Uterus (tissue), 4 donors: ENCODE data around the gene MAP3K15. TPM values are rescaled to one million over a fixed set of nuclear protein-coding genes. Genes with fewer than 3 reads are reported as not detected.

Experiments used
- DNase-seq, 2 donors: peaks; one replicate each; pipeline ENCODE4 v3.0.0-alpha.2; 2019 to 2020
- H3K27ac ChIP-seq, 2 donors: fragments of 200-600 bp; sonication (generic); 1 replicate in 1 of 2; 2 replicates in 1 of 2; pipeline ENCODE4 v1.5.1; 2016 to 2018
- H3K27me3 ChIP-seq, 2 donors: fragments of 200-600 bp; sonication (generic); one replicate each; pipeline ENCODE4 v1.5.1; 2018 to 2019; ENCODE audit warnings: control low read depth in 1 of 2
- H3K36me3 ChIP-seq, 2 donors: fragments of 200-600 bp; sonication (generic); one replicate each; pipeline ENCODE4 v1.5.1; 2019; ENCODE audit warnings: control low read depth in 1 of 2
- H3K4me1 ChIP-seq, 2 donors: fragments of 200-600 bp; sonication (generic); one replicate each; pipeline ENCODE4 v1.5.1; 2018 to 2019; ENCODE audit warnings: control low read depth in 1 of 2
- H3K4me3 ChIP-seq, 2 donors: fragments of 200-600 bp; sonication (generic); 1 replicate in 1 of 2; 2 replicates in 1 of 2; pipeline ENCODE4 v1.5.1; 2018 to 2019; ENCODE audit warnings: mild to moderate bottlenecking in 1 of 2
- H3K9me3 ChIP-seq, 2 donors: fragments of 200-600 bp; sonication (generic); one replicate each; pipeline ENCODE4 v1.5.1; 2019; ENCODE audit warnings: control low read depth in 1 of 2
- CTCF ChIP-seq, 4 experiments: fragments of 200-600 bp in 2 of 4; fragments of 450-650 bp in 2 of 4; sonication (generic) in 2 of 4; IDR thresholded peaks; one replicate each; pipeline ENCODE4 v1.5.1; 2016 to 2019; ENCODE audit warnings: antibody characterized with exemption in 4 of 4, mild to moderate bottlenecking in 2 of 4, moderate library complexity in 1 of 4
- POLR2A ChIP-seq, 2 donors: fragments of 450-650 bp; IDR thresholded peaks; one replicate each; pipeline ENCODE4 v1.6.1; 2016; ENCODE audit warnings: antibody characterized with exemption in 2 of 2, mild to moderate bottlenecking in 1 of 2, moderate library complexity in 1 of 2
- intact Hi-C: fragments of 100-400 bp; cut with DNase I; formaldehyde crosslinking; loops from one replicate; pipeline ENCODE4 v1.15.1; 2023; ENCODE audit warnings: low total_unique reads
- small RNA-seq: library from RNA; depleted of rRNA; stranded (forward); fragments of <200 nt; gene quantifications from one replicate; pipeline ENCODE3, GENCODE V24; 2016
- total RNA-seq, 4 donors: library from RNA; depleted of rRNA in 3 of 4; stranded (reverse); fragments of >200 nt in 3 of 4; gene quantifications; one replicate each; pipeline versions ENCODE4 v1.1.0 to v1.2.4, GENCODE V29; 2014 to 2023
- donor health status: DM: yes; HTN: yes; CAD: no.

Gene MAP3K15
- total RNA-seq, 4 donors from 2014 or later: 0.55 to 0.90 TPM; not detected in 2

- Histone ChIP-seq H3K36me3 (no peaks in the 10 kb centered on the region), H3K9me3 (peaks cover 0 to 12% of the 10 kb centered on the region in 2 donors), H3K4me3 (no peak overlapping the region), H3K27ac (no peak overlapping the region), H3K4me1 (no peaks in the 10 kb centered on the region), H3K27me3 (no peaks in the 10 kb centered on the region)
- peak in 1 of 2 donors; percentile 28 for DNase-seq
- intact Hi-C loops: no loop called here
- TF ChIP-seq CTCF (IDR thresholded peaks at IDR 0.05): no peak
- no peak for TF ChIP-seq POLR2A (IDR thresholded peaks at IDR 0.05)
These were observed 182.3 kb downstream of the MAP3K15 start for GRCh38 chrX:19332983-19333382.

DNA sequence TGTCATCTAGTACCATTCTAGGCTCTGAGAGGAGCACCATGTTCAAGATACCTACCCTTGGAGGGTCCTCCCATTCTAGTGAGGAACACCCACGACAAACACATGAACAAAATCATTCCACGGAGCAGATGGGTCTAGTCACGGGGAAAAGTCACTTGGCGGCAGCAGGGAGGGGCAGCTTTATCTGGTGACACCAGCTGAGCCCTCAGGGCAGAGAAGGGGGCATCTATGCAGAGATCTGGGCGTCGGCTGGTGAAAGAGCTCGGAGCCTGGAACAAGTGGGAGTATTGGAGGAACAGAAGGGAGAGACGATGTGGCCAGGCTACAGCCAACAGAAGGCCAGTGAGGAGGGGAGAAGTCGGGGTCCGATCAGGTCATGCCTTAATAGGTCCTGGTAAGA lies 183.5 kb downstream of the MAP3K15 start:
- no peak for DNase-seq
- intact Hi-C loops: no loop called here
- H3K27me3 ChIP-seq: no peaks in the 10 kb centered on the region
- H3K36me3 ChIP-seq: no peaks in the 10 kb centered on the region
- no peak overlapping the region for H3K27ac ChIP-seq
- TF ChIP-seq CTCF (IDR thresholded peaks at IDR 0.05) (no peak), POLR2A (IDR thresholded peaks at IDR 0.05) (no peak)
- no peaks in the 10 kb centered on the region for H3K4me1 ChIP-seq
- H3K4me3 ChIP-seq: no peak overlapping the region
- peaks cover 0 to 12% of the 10 kb centered on the region in 2 donors for H3K9me3 ChIP-seq

DNA sequence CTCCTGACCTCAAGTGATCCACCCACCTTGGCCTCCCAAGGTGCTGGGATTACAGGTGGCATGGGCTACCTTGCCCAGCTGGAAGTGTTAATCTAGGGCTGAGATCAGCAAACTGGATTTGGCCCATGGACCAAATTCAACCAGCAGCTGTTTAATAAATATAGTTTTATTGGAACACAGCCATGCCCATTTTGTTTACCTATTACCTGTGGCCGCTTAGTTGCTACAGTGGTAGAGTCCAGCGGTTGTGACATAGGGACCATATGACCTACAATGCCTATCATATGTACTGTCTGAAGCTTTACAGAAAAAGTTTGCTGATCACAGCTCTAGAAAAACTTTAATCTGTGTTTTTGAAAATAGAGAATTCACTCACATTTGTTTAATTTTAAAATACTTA lies 188.7 kb downstream of the MAP3K15 start:
- no peaks in the 10 kb centered on the region for H3K27me3 ChIP-seq
- no peaks in the 10 kb centered on the region for H3K36me3 ChIP-seq
- no peak overlapping the region for H3K4me3 ChIP-seq
- intact Hi-C loops: no loop called here
- no peaks in the 10 kb centered on the region for H3K4me1 ChIP-seq
- TF ChIP-seq CTCF (IDR thresholded peaks at IDR 0.05): no peak
- no peak for TF ChIP-seq POLR2A (IDR thresholded peaks at IDR 0.05)
- H3K9me3 ChIP-seq: no peaks in the 10 kb centered on the region
- H3K27ac ChIP-seq: no peak overlapping the region
- DNase-seq: no peak

Small RNAs within 50 kb of the gene (small RNA-seq; reads per million reads assigned to genes)
- gene RF00019: not detected

Other genes with a start within 250 kb of the MAP3K15 start
- gene PDHA1, start 171.6 kb downstream of the MAP3K15 start, total RNA-seq: 100 to 1,000 TPM in 1 of 4 donors, 10 to 100 TPM in 3; 15.0 to 100 (median 62.9) TPM